Cerebellar nuclear complex (tissue), 1 donor: Measurements from ENCODE around the gene DDX10.
"Not testable (repeated sequence)": the region's sequence is repeated elsewhere in the genome, so short reads cannot be mapped to it uniquely, and the experiment has no call there.

Experiments
- DNase-seq, 2 experiments: peaks; one replicate each; lab custom pipeline; 2025; lab: John Stamatoyannopoulos, UW

The DDX10 gene

DNA sequence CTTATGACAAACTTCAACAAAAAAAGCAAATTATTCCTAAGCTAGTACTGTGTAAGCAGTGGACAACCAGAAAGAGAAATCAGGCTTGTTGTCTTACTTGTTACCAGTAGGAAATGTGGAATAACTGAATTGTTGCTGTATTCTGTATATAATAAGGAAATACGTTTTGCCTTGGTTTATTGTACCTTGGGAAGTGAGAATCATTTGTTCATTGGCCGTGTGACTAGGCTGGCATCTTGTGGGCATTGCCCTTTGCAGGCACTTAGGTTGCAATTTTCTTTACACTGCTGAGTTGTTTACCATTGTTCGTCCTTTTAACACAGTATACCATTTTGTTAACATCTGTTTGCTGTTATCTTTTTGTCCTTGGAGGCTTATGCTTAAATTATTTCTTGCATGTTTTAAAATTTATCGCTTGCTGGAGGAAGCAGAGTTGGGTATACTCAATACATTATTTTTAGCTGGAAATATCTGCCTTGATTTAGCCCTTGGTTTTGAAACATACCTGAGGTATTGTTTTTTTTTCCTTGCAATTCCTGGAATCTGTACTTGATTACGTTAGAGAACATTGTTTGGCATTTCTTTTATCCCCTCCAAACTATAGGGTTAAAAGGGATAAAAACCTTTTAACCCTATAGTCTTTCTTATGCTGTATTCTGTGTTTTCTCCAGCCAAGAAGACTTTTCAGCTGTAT is 109.3 kb downstream of the DDX10 start:
- DNase-seq, result no peak

GRCh38 chr11:108775324-108775723 is 110.5 kb downstream of the DDX10 start:
- no peak for DNase-seq

DNA sequence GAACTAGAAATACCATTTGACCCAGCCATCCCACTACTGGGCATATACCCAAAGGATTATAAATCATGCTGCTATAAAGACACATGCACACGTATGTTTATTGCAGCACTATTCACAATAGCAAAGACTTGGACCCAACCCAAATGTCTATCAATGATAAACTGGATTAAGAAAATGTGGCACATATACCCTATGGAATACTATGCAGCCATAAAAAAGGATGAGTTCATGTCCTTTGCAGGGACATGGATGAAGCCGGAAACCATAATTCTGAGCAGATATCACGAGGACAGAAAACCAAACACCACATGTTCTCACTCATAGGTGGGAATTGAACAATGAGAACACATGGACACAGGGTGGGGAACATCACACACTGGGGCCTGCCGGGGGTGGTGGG is 114.3 kb downstream of the DDX10 start:
- DNase-seq, result not testable (repeated sequence)

DNA sequence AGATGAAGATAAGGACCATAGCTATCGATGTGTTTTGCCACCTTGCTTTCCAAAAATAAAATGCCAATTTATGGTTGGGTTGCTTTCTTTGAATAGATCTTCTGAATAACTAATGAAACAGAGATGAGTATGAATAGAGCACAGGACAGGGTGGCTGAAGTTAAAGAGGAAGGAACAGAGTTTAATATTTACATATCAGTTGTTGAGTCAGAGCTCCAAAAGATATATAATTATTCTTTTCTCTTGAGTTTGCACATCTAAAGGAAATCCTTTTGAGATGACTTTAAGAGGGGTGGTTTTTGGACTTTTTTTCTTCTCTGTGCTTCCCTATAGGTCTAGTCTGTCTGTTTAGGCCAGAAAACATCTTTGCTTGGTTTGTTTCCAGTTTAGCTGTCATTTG is 115.2 kb downstream of the DDX10 start:
- DNase-seq, result no peak

GRCh38 chr11:108781946-108782345 is 117.1 kb downstream of the DDX10 start:
- DNase-seq, result no peak

- no peak for DNase-seq
These were observed 121.6 kb downstream of the DDX10 start for GRCh38 chr11:108786281-108786990.

DNA sequence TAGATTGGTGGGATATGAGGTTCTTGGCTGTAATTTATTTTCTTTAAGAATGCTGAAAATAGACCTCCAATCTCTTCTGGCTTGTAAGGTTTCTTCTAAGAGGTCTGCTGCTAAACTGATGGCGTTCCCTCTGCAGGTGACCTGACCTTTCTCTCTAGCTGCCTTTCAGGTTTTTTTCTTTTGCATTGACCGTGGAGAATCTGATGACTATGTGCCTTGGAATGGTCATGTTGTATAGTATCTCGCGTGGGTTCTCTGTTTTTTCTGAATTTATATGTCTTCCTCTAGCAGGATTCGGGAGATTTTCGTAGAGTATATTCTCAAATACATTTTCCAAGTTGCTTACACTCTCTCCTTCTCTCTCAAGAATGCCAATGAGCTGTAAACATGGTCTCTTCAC is 122.2 kb downstream of the DDX10 start:
- DNase-seq, result no peak

DNA sequence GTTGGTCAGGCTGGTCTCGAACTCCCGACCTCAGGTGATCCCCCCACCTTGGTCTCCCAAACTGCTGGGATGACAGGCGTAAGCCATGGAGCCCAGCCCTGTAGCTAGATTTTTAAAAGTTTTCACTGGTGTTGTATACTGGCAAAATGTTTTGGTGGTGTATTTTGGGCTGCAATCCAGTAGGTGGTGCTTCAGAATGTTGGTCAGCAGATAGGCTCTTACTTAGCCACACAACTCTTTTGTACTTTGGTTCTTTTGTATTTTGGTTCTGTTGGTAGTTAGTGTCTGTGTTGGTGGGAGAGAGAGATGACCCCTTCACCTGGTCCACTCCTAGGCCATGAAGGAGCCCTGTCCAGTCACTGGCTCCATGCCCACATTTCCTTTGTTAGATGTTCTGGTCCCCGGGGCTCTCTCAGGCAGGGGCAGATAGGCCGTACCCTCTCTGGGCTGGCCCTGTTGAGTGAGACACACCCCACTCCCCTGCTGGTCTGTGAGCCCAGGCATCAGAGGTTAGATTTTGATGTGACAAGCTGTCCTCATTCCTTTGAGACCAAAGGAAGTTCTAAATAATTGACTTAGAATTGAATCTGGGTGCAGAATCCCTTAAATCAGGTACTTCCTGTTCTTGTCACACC is 123.8 kb downstream of the DDX10 start:
- DNase-seq, result no peak

DNA sequence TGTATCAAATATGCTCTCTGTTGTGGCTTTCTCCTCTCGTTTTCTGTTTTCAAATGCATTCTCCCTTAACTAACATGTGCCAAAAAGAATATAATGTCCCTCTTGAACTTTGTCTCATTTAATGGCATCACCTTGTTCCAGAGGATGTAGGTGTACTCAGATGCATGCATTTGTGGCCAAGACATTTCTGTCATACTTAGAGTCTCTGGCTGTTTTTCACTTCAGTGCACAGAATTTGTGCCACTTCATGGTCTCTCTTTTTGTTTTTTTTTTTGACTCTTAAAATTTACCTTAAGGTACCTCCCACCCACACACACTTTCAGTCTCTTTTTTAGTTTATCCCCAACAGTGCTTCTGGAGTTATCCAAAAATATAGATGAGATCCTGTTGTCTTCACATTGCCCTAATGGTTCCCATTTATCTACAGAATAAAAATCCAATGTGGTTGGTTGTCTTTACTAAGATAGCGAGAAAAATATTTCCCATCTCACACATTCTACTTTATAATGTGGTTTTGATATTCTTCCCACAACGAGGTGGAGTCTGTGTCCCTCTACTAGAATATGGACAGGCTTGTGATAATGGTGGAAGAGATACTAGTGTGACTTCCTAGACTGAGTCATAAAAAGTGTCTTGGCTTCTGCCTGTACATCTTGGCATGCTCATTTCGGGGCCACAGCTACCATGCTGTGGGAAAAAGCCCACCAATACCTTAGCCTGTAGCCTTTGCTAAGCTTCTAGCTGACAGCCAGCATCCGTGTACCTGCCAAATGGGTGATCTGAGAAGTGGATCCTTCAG is 125.8 kb downstream of the DDX10 start:
- DNase-seq, result no peak

GRCh38 chr11:108793138-108793537 is 128.3 kb downstream of the DDX10 start:
- no peak for DNase-seq

- DNase-seq, result no peak
These were observed 128.7 kb downstream of the DDX10 start for GRCh38 chr11:108793611-108794010.

DNA sequence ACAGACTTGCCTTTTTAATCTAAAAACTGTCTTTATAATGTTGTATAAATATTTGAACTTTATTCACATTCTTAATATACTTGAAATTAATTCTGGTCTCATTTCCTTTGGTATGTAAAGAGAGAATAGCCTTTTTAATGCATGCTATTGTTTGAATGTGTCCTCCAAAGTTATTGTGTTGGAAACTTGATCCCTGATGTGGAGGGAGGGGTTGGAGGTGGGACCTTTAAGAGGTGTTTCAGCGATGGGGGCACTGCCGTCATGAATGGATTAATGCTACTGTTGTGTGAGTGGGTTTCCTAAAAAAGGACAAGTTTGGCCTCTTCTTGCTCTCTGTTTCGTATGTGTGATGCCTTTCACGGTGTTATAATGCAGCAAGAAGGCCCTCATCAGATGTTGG is 131.7 kb downstream of the DDX10 start:
- no peak for DNase-seq

DNA sequence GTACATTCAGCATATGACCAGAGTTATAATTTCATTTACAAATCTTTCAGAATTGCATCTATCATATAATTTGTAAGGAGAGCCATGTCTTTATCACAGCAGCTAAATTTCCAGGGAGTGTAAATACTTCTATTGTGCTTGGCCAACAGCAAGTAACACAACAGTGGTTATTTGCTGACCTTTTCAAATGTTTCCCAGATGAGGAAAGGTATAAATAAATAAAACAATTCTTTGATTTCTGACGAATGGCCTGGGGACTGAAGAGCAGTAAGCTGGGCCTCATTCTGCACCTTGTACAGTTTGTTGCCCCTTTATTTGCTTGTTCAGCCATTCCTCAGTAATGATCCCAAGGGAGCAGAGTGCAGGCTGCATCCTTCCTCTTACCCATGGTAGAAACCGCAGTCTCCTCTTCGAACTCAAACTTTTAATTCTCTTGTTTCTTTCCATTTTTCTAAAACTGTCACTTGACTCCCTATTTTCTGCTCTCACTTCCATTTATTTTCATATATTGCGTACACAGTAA is 132.8 kb downstream of the DDX10 start:
- DNase-seq, result no peak

DNA sequence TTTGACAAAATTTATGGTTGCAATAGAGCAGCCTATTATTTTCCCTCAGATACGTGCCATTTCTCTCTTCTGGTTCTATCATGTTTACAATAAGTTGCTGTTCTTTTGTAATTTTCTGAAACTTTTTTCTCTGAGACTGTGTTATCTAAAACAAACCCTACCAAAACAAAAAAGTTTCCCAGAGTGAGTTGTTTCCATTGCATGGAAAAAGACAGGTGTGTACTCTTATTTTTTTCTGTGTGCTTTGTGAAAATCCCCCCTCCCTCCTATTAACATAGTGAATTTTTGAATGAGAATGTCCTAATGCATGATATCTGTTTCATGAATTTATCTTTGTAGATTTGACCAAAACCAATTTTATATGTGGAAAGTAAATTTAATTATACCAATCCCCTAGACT is 137.6 kb downstream of the DDX10 start:
- no peak for DNase-seq

GRCh38 chr11:108803776-108804175 is 138.9 kb downstream of the DDX10 start:
- DNase-seq, result no peak

DNA sequence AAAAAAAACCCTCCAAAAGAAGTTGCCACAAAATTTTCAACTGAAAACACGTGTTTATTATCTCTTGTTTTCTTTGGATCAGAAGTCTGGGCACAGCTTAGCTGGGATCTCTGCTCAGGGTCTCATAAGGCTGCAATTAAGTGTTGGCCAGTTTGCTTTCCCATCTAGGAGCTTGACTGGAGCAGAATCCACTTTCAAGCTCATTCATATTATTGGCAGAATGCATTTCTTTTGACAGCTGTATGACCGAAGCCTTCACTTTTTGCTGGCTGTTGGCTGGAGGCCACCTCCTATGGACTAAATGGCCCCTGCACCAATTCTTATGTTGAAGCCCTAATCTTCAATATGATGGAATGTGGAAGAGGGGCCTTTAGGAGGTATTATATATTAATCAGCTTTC is 139.6 kb downstream of the DDX10 start:
- DNase-seq, result no peak

DNA sequence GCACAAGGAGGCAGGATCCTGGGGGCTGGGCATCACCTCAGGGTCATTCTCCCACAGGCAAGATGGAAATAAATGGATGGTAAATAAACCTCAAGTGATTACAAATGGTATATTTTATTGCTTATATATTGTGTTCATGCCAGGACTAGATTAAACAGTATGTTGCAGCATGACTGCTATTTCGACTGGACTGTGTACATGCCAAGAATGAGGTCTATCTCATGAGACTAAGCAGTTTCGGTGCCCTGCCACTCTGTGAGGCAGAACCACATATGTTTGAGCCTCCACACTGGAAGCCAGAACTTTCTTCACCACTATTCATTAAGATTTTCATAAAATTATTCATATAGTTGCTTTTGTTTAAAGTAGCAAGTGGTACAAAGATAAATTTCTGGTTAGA is 140.2 kb downstream of the DDX10 start:
- DNase-seq, result no peak

GRCh38 chr11:108807262-108807661 is 142.4 kb downstream of the DDX10 start:
- DNase-seq, result no peak

DNA sequence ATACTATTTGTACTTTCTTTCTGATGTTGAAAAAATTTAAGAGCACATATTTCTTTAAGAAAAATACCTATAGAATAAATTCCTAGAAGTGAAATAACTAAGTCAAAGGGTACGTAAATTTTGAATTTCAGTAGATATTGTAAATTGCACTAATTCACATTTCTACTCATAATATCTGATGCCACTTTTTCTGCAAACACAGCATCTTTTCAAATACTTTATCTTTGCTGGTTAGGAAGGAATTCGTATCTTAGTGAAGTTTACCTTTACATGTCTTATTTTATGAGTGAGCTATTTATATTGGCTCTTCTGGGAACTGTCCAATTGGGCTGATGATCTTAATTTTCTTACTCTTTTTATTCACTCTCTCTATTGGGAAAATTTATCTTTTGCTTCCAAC is 148.2 kb downstream of the DDX10 start:
- no peak for DNase-seq

GRCh38 chr11:108817976-108818375 is 153.1 kb downstream of the DDX10 start:
- no peak for DNase-seq

- no peak for DNase-seq
These were observed 154.1 kb downstream of the DDX10 start for GRCh38 chr11:108818971-108819370.

- no peak for DNase-seq
These were observed 155.1 kb downstream of the DDX10 start for GRCh38 chr11:108819957-108820356.
